T-helper 2 cell (primary cell): ENCODE measurements around the gene CSNK1G3.
A peak's percentile ranks its signal among the peaks of the same experiment; 100 is the strongest.

Source experiments
- DNase-seq, 5 experiments: peaks; one replicate each; pipeline versions ENCODE4 v3.0.0 to v3.0.0-alpha.2; 2012 to 2022

Gene CSNK1G3

DNA sequence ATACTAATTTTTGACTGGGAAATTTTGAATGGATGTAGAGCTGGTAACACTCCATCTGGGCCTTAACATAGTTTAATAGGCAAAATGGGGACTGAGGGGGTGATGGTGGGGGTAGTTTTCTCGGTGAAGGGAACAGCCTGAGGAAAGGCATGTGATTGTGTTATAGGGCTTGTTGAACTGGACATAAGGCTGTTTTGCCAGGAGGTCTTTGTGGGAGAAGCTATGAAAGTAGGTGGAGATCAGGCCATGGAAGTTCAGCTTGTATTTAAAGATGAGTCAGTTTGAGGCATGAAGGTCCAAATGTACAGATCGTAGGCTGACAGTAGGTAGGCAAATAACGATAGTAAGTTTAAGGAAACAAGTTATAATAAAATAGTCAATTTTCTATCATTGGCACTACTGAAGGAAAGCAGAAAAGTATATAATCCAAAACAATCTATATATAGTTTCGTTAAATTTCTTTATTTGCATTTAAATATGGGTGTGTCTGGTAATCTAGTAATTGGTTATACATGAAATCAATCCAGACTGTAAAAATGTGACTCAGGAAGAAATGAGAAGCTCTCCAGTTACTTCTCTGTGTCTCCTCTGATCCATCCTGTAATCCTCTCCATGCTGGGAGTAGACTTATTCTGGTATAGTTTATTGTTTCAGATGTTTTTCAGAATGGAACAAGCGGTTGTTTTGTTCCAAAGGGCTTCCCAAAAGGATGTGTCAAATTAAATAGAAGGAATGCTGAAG lies 2.8 kb downstream of the CSNK1G3 start:
- no peak for DNase-seq

DNA sequence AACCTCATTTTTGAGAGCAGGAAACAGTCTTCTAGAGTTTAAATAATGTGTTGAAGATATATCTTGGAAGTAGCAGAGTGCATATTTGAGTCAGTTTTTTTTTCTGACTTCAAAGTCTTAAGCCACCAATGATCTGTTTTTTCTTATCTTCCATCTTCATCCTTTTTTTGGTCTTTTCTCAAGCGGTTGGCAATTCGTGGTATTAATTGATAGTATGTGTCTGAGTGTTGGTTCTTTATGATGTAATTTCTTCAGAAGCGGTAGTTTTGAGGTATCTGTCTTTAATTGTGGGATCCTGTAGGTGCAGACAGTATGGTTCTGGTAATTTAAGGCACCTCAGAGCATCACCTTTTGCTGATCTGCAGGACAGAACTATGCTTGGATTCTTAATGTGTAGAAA lies 3.9 kb downstream of the CSNK1G3 start:
- peak in 2 of 5 experiments; percentile 69 to 86 for DNase-seq

DNA sequence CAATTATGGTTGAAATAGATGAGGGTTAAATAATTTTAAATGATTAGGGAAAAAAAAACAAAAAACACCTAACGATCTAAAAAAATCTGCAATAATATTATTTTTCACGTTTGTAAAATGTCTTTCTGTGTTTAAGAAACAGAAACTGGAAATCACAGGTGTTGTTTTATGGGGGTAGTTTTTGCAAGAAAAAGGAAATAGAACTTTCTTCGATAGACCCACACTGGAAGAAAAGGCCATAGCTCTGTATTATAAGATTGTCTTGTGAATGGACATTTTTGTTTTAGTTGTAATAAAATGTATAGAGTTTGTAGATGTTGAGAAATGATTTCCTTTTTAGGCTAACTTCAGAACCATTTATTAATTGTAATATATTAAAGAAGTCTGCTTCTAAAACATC lies 5.5 kb downstream of the CSNK1G3 start:
- no peak for DNase-seq

DNA sequence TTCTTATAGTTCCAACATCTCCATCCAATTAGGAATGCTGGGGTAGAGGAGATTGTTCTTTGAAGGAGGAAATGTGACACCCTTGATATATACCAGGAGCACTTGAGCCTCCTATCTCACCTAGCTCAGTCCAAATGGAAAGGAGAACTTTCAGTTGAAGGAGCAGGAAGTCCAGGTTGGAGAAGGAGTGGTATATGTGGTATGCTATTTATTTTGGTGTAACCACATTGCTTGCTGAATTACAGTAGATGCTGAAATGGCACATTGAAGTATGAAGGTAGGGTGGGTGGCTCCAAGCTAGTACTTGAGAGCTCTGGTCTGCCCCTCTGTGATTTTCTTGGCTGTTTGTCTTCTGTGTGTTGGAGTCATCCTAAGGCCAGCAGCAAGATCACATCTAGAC lies 6.1 kb downstream of the CSNK1G3 start:
- peak in 1 of 5 experiments; percentile 39 for DNase-seq

DNA sequence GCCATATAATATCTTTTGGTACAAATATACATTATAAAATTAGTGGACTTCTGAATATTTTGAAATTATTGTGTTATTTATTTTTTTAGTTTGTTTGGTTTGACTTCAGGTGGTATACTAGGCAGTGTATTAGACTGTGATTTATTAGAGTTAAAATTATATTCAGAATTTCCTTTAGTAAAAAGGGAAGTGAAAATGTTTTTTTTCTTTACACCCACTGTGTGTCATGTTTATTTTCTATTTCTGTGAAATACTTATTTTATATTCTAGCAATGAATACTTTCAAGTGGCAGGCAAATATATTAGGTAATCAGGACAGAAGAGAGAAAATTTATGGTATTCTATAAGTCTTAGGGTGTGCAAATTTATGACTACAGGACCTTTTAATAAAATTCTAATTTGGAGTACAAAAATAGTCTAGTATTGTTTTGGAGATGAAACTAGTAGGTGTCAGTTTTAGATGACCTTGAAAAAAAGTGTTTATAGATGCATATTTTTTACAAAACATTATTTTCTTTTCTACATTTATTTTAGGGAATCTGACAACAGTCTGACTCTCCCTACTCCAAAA lies 8.8 kb downstream of the CSNK1G3 start:
- no peak for DNase-seq

DNA sequence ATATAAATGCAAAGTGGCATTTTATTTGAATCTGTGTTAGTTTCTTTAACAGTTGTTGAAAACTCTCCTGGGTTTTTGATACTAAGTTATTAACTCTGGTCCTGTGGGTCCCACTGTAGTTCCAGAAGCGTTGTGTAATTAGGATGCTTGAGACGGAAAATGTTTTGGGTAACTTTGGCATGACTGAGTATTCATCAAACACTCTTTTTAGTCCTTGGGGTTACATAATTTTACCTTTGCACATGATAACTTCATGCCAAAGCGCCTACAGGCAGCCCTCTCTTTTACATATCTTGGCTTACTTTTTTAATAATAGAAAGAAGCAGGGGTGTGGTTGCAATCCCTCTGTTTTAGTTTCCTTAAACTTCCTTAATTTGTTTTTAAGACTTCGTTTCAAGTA lies 12.2 kb downstream of the CSNK1G3 start:
- DNase-seq: no peak

DNA sequence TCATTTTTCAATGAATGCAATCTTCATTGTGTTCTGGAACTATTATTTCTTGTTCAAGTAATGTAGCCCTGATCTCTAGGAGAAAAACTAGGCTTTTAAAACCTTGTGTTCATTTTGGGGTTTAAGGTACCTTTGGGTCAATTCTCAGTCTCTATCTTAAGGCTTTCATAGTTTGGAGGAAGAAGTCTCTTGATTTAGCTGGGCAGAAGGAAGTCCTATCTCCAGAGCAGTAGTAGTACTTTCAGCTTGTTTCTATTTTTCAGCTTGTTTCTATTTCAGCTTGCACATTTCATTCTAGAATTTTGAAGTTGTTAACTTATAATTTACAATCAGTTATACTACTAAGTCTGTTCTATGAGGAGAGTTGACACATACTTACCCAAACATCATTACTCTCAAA lies 15.2 kb downstream of the CSNK1G3 start:
- no peak for DNase-seq

DNA sequence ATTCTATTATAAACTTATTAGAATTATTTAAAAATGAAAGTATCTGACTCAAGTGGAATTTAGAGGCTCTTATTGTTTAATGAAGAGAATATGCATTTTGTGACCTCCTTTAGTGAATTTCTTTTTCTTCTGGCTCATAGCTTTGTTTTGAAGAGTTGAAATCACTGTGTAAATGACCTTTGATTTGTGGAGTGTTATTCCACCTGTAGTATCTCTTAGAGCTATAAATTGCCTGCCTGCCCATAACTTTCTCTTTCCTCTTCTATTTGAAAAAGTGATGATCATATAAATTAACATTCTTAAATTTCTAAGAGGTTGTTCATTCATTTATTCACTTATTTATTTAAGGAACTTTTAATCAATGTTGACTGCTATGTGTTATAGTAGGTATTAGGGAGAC lies 16.1 kb downstream of the CSNK1G3 start:
- DNase-seq: no peak

DNA sequence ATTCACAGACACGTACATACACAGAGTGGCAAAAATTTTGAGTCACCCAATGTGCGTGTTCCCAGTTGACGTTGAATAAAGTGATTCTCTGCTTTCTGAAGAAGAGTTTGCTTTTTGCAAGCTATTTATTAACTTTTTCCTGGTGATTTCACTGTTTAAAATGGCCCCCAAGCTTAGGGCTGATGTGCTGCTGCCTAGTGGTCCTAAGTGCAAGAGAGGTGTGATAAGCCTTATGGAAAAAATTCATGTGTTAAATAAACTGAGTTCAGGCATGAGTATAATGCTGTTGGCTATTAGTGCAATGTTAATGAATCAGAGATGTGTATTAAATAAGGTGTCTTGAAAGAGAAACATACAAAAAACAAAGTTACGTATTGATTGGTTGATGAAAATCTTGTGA lies 16.9 kb downstream of the CSNK1G3 start:
- DNase-seq: no peak

DNA sequence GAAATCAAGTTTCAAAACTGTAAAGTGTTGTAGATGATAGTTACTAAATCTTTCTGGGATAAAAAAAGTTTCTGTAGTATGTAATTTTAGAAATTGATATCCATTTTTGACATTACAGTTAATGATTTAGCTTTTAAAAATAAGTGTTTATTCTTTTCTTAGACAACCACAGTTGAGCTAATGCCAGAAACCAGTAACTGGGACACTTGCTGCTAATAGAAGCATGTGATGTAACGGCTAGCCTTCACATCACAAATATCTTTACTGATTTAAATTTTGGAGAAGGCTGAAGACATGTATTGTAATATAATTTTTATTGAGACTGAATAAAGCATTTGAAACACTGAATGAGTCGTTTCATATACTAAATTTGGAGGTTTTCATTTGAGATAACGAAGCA lies 18.8 kb downstream of the CSNK1G3 start:
- DNase-seq: no peak

DNA sequence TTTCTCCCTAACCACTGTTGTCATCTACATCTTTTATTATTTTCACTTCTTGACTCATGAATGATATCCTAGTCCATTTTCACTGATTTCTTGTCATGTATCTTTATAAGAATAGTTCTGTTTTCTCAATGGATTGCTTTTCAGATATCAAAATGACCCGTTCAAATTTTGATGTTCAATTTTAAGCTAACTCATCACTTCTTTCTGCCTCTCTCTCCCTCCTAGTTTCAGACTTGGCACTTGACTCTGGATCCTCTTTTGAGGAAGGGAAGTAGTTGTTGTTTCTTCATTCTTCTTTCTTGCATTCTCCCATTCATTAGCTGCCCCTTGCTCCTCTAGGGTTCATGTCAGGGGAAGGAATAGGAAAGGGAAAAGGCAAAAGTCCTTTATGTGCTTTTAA lies 23.7 kb downstream of the CSNK1G3 start:
- DNase-seq: no peak

DNA sequence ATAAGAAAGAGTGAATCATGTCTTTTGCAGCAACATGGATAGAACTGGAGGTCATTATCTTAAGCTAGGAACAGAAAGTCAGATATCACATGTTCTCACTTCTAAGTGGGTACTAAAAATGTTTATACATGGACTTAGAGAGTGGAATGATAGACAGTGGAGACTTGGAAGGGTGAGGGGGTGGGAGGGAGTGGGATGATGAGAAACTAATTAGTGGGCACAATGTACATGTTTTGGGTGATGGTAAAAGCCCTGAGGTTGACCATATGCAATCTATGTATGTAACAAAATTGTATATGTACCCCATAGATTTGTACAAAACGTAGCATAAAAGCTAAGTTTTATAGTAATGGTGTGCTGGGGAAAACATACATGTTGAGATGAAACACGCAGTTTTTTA lies 25.3 kb downstream of the CSNK1G3 start:
- no peak for DNase-seq

DNA sequence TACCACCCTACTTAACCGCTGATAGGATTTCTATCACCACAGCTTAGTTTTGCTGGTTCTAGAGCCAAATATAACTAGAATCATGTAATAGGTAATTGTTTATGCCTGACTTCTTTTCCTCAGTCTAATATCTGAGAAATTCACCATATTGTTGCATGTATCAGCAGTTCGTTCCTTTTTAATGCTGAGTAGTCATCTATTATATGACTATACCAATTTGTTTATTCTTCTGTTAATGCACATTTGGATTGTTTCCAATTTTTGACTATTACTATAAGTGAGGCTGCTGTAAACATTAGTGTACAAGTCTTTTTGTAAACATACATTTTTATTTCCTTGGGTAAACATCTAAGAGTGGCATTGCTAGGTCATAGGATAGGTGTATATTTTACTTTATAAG lies 25.9 kb downstream of the CSNK1G3 start:
- no peak for DNase-seq

DNA sequence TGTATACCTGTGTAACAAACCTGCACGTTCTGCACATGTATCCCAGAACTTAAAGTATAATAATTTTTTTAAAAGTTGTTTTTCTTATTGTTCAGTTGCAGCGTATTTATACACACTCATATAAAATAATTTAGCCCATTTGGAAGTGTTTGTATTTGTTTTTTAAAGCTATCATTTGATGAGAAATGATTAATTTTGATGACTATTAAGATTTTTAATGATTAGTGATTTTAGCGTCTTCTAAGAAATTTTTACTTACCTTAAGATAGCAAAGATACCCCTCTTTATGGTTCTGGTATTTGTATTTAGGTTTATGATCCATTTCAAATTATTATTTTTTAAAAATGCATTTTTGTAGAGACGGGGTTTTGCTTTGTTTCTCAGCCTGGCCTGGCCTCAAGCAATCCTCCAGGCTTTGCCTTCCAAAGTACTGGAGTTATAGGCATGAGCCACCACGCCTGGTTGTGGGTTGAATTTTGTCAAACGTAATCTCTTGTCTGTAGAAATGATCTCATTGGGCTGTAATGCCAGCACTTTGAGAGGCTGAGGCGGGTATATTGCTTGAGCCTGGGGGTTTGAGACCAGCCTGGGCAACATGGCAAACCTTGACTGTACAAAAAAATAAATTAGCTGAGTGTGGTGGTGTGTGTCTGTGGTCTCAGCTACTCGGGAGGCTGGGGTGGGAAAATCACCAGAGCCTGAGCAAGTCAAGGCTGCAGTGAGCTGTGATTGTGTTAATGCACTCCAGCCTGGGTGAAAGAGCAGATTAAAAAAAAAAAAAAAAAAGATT lies 26.9 kb downstream of the CSNK1G3 start:
- DNase-seq: no peak

DNA sequence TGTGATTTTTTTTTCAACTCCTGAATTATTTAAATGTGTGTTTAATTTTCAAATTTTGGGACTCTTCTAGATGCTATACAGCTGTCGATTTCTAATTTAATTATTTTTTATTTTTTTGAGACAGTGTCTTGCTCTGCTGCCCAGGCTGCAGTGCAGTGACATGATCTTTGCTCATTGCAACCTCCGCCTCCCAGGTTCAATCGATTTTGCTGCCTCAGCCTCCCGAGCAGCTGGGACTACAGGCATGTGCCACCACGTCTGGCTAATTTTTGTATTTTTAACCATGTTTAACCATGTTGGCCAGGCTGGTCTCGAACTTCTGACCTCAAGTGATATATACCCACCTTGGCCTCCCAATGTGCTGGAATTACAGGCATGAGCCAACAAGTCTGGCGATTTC lies 28.6 kb downstream of the CSNK1G3 start:
- no peak for DNase-seq

DNA sequence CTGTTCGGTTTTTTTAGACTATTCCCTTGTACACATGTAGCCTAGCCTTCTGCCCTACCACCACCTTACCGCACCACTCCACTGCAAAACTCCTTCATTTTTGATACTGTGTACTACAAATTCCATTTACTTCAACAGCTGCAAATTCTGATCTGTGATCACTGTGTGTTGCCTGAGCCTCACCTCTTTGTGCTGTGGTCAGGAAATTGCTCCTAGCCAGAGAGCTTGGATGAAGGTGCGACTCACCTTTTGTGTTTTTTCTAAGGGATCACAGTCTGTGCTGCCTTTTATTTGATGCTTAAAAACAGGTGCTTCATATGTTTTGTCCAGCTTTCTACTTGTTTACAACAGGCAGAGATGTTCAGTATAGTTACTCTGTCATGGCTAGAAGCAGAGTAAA lies 31.5 kb downstream of the CSNK1G3 start:
- DNase-seq: no peak

DNA sequence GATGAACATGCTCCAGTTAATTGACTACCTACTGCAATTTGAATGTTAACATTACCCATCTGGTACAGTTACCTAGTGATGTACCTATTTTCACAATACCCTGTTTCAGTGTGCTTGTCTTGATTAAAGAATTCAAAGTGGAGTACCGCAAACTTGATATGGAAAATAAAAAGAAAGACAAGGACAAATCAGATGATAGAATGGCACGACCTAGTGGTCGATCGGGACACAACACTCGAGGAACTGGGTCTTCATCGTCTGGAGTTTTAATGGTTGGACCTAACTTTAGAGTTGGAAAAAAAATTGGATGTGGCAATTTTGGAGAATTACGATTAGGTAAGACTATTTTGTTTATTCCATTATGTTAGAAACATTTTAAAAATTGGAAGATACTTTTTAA lies 33.5 kb downstream of the CSNK1G3 start:
- peak in 1 of 5 experiments; percentile 18 for DNase-seq

DNA sequence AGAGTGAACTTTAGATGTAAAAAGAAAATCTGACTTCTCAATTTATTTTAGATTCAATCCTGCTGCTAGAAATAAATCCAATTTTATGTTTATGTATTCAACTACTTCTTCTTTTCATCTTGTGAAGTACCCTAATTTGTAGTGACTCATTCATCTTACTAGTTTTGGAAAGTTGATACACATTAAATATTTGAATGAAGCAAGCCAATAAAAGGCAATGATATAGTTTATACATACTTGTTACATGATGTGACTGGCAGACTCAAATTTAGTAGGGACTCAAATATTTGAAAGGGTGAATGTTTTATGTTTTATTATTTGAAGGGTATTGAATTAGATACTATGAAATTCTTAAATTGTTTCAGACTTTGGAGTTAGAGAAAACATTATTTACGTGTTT lies 34.7 kb downstream of the CSNK1G3 start:
- no peak for DNase-seq

DNA sequence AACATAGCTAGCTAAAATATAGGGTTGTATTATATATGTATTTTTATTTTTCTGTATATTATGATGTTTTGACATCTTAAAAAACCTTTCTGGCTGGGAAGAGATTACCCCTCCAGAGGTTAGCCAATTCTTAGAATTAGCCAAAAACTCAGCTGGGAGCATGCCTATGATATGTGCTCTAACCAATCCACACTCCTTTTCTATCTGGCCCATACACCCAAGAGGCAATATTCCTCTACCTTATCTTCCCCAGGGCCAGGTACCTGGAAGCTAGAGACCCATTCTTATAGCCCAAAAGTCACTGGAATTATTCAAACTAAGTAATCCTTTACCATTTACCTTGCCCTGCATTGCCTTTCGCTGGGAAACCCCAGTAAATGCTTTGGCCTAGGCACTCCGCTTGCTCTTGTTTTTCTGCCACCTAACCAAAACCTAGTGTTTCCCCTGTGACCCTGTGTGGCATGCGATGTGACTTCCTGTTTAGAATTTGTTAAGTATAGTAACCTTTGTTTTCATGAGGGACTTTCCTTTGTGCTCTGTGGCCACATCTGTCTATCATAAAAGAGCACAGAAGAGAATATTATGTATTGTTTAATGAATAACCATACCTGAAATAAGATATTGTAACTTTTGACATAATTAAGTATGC lies 37.4 kb downstream of the CSNK1G3 start:
- DNase-seq: peak in 4 of 5 experiments; percentile 9 to 90 (median 54)

DNA sequence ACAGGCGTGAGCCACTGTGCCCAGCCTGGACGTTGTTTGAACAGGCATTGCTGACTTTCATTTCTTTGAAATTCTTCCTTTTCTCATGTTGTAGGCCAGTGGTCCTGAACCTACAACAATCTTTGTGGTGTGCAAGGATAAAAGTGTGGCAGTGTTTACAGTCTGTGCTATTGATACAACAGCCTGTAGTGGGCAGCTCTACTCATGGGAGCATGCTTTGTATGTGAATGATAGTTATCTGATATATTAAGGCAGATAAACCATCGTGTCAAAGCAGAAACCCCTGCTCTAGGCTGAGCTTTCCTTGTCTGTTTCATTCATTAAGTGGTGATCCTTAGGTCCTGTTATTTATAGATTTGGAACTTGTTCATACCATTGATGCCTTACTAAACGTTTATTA lies 42.6 kb downstream of the CSNK1G3 start:
- no peak for DNase-seq

DNA sequence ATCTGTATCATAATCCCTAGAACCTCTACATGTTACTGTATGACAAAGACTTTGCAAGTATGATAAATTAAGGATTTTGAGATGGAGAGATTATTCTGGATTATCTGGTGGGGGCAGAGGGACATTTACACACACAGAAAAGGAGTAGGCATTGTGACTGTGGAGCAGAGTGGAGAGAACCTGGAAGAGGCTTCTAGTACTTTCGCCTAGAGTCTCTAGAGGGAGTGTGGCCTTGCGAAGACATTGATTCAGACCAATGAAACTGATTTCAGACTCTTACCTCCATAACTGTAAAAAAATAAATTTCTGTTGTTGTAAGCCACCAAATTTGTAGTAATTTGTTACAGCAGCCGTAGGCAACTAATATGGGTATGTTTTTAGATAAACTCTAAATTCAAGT lies 45.9 kb downstream of the CSNK1G3 start:
- no peak for DNase-seq

DNA sequence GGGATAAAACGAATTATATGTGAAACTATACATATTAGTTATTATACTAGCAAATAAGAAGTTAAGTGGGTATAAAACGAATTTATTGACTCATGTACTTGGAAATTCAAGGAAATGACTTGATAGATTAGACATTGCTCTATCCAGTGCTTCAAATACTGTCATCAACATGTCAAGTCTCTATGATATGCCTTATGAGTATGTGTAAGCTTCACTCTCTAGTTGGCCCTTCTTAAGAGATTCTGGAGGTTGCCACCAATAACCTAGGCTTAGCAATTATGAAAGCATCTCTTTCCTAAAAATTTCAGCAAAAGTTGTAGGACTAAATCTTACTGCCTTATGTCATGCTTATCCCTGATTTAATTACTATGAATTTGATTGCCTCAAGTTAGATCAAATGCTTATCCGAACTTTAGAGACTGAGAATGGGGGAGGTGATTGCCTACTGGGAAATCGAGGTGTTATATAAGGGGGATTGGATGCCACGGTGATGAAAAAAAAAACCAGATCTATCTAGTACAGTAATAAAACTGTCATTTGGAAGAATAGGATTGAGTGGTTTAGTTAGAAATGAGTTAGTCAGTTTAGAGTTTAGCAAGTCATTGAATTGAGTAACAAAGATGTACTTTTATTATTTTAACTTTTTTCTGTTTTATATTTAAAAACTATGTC lies 46.9 kb downstream of the CSNK1G3 start:
- no peak for DNase-seq

DNA sequence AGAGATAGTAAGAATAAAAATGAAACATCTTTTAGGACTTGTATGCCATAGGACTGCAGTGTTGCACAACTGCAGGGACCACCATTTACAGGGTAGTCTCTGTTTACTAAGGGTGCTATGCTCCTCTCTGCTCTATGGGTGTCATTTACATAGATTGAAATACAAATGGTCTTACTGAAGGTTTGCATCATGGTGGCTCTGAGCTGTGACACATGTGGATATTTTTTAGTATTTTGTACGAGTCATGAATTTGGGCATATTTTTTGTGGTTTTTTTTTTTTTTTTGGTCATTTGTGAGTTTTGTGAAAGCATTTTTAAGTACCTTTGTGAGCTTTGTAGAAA lies 47.4 kb downstream of the CSNK1G3 start:
- no peak for DNase-seq
